DOHH2 (cell line): Measurements from ENCODE around the gene RNF20.

ENCODE experiments used
- H3F3A ChIP-seq: fragments of 200-600 bp; sonication (generic), shearing (Covaris generic); 2 replicates; pipeline ENCODE4 v1.6.0; 2016; ENCODE audit warnings: antibody characterized with exemption, mild to moderate bottlenecking; ENCODE audit not compliant: control insufficient read depth, insufficient read depth
- H3K27ac ChIP-seq: fragments of 200-600 bp; sonication (generic); 2 replicates; pipeline ENCODE4 v1.5.1; 2014; ENCODE audit warnings: low read depth, mild to moderate bottlenecking, low read length, moderate library complexity
- H3K27me3 ChIP-seq: fragments of 200-600 bp; sonication (generic); 2 replicates; pipeline ENCODE4 v1.6.1; 2014; ENCODE audit warnings: mild to moderate bottlenecking, low read length, mixed read lengths; ENCODE audit not compliant: control insufficient read depth
- H3K36me3 ChIP-seq: fragments of 200-600 bp; sonication (generic); 2 replicates; pipeline ENCODE4 v1.6.1; 2014; ENCODE audit warnings: mild to moderate bottlenecking, low read length, moderate library complexity, mixed read lengths; ENCODE audit not compliant: control insufficient read depth
- H3K4me1 ChIP-seq: fragments of 200-600 bp; sonication (generic); 2 replicates; pipeline ENCODE4 v1.6.1; 2014; ENCODE audit warnings: mild to moderate bottlenecking, low read length, mixed read lengths; ENCODE audit not compliant: control insufficient read depth
- H3K4me2 ChIP-seq: fragments of 200-600 bp; sonication (generic); 2 replicates; pipeline ENCODE4 v1.6.0; 2014; ENCODE audit warnings: mild to moderate bottlenecking, low read length, moderate library complexity
- H3K4me3 ChIP-seq: fragments of 200-600 bp; sonication (generic); 2 replicates; pipeline ENCODE4 v1.5.1; 2014; ENCODE audit warnings: mild to moderate bottlenecking, low read length, mixed read lengths
- H3K79me2 ChIP-seq: fragments of 200-600 bp; sonication (generic); 2 replicates; pipeline ENCODE4 v1.6.1; 2014; ENCODE audit warnings: mild to moderate bottlenecking, low read length, mixed read lengths; ENCODE audit not compliant: control insufficient read depth
- H3K9me2 ChIP-seq: fragments of 200-600 bp; sonication (generic); replicated peaks from 2 replicates; pipeline ENCODE4 v1.6.1; 2014; ENCODE audit warnings: mild to moderate bottlenecking, low read length, mixed read lengths; ENCODE audit not compliant: control insufficient read depth
- H3K9me3 ChIP-seq: fragments of 200-600 bp; sonication (generic); 2 replicates; pipeline ENCODE4 v1.6.1; 2014; ENCODE audit warnings: antibody characterized with exemption, low read length, mixed read lengths; ENCODE audit not compliant: control insufficient read depth, insufficient read depth
- H4K20me1 ChIP-seq: fragments of 200-600 bp; sonication (generic); 2 replicates; pipeline ENCODE4 v1.6.0; 2014; ENCODE audit warnings: low read depth, mild to moderate bottlenecking, antibody characterized with exemption, low read length, moderate library complexity; ENCODE audit not compliant: control insufficient read depth, insufficient read depth
- EZH2phosphoT487 ChIP-seq: fragments of 200-600 bp; sonication (generic); IDR thresholded peaks from 2 replicates; pipeline ENCODE4 v1.6.1; 2017; ENCODE audit warnings: borderline replicate concordance, mild to moderate bottlenecking, antibody characterized with exemption, low read length, moderate library complexity, mixed read lengths
- TF ChIP-seq, protein P1 (sequence below): fragments of 200-600 bp; sonication (generic); IDR thresholded peaks from one replicate; pipeline ENCODE4 v1.5.1; 2014; ENCODE audit warnings: antibody characterized with exemption, mild to moderate bottlenecking, low read depth, low read length; ENCODE audit not compliant: poor library complexity, severe bottlenecking

Gene RNF20

DNA sequence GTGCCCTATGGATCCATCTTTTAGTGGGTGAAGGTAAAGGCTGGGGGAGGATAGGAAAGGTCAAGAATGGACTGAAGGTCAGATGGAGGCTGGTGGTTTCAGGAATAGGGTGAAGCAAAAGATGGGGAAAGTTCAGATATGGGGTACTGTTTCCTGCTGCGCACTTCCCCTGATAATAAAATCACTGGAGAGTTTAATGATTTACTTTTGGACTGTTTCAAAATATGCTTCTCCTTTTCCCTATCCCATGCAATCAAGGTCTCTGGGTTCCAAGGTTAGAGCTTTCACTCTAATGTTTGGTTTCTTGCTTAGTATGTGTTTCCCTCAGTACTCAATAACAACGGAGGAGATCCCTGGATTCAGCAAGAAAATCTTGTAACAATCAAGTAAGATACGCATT lies 71.9 kb downstream of the RNF20 start:
- Histone ChIP-seq H3K27me3 (no peaks in the 10 kb centered on the region), H3K4me2 (no peak overlapping the region), H3K4me1 (no peaks in the 10 kb centered on the region), H3K9me3 (no peaks in the 10 kb centered on the region), H3K9me2 (no peaks in the 10 kb centered on the region), H3K79me2 (no peaks in the 10 kb centered on the region), H3F3A (no peaks in the 10 kb centered on the region), H3K4me3 (no peak overlapping the region), H4K20me1 (no peaks in the 10 kb centered on the region), H3K36me3 (no peaks in the 10 kb centered on the region), H3K27ac (no peak overlapping the region)
- no peak for TF ChIP-seq EZH2phosphoT487
- TF ChIP-seq, protein P1, sequence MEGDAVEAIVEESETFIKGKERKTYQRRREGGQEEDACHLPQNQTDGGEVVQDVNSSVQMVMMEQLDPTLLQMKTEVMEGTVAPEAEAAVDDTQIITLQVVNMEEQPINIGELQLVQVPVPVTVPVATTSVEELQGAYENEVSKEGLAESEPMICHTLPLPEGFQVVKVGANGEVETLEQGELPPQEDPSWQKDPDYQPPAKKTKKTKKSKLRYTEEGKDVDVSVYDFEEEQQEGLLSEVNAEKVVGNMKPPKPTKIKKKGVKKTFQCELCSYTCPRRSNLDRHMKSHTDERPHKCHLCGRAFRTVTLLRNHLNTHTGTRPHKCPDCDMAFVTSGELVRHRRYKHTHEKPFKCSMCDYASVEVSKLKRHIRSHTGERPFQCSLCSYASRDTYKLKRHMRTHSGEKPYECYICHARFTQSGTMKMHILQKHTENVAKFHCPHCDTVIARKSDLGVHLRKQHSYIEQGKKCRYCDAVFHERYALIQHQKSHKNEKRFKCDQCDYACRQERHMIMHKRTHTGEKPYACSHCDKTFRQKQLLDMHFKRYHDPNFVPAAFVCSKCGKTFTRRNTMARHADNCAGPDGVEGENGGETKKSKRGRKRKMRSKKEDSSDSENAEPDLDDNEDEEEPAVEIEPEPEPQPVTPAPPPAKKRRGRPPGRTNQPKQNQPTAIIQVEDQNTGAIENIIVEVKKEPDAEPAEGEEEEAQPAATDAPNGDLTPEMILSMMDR, result no peak
